K562 (cell line): ENCODE data around the gene BNIPL. TPM values are rescaled to one million over a fixed set of nuclear protein-coding genes. Genes with fewer than 3 reads are reported as not detected.

Experiments used
- CREB1 ChIP-seq, 2 experiments: sonication (generic) in 1 of 2; formaldehyde crosslinking in 1 of 2; IDR thresholded peaks; 2 replicates each; pipeline versions ENCODE4 v1.6.1 to v1.8.0; 2012 to 2022; ENCODE audit warnings: inconsistent platforms in 1 of 2, mild to moderate bottlenecking in 1 of 2, missing genetic modification reagents in 1 of 2, moderate library complexity in 1 of 2
- GATA2 ChIP-seq: sonication (generic); formaldehyde crosslinking; IDR thresholded peaks from 2 replicates; pipeline ENCODE4 v1.4.0; 2020; ENCODE audit warnings: mild to moderate bottlenecking, missing genetic modification reagents
- MAX ChIP-seq: sonication (generic); formaldehyde crosslinking; IDR thresholded peaks from 2 replicates; pipeline ENCODE4 v1.9.0; 2022; ENCODE audit warnings: mild to moderate bottlenecking, missing genetic modification reagents
- NCOA4 ChIP-seq: fragments of 450-650 bp; IDR thresholded peaks from 2 replicates; pipeline ENCODE4 v1.6.1; 2018; ENCODE audit warnings: mild to moderate bottlenecking; ENCODE audit not compliant: partially characterized antibody
- NR0B1 ChIP-seq: fragments of 450-650 bp; IDR thresholded peaks from one replicate; pipeline ENCODE4 v1.6.1; 2018; ENCODE audit warnings: mild to moderate bottlenecking, moderate library complexity; ENCODE audit not compliant: partially characterized antibody
- RBM15 ChIP-seq: fragments of 200-400 bp; formaldehyde crosslinking; IDR thresholded peaks from 2 replicates; pipeline ENCODE4 v1.6.1; 2018; ENCODE audit warnings: mild to moderate bottlenecking, low read length, moderate library complexity; ENCODE audit not compliant: insufficient read depth
- TAF7 ChIP-seq: fragments of 450-650 bp; IDR thresholded peaks from 2 replicates; pipeline ENCODE4 v1.6.1; 2016; ENCODE audit warnings: missing genetic modification characterization, missing compliant biosample characterization
- TBP ChIP-seq: optimal IDR thresholded peaks from 2 replicates; pipeline ENCODE3; 2011; ENCODE audit warnings: low read depth, low read length, improper control_type of control experiment
- TCF7 ChIP-seq: sonication (generic); IDR thresholded peaks from 2 replicates; pipeline ENCODE4 v1.6.1; 2016; ENCODE audit warnings: antibody characterized with exemption, borderline replicate concordance
- TEAD2 ChIP-seq: fragments of 450-650 bp; IDR thresholded peaks from 2 replicates; pipeline ENCODE4 v1.6.1; 2016; ENCODE audit warnings: missing genetic modification characterization, control low read depth, missing compliant biosample characterization
- ZBTB17 ChIP-seq: fragments of 450-650 bp; formaldehyde crosslinking; IDR thresholded peaks from 2 replicates; pipeline ENCODE4 v1.4.0; 2020; ENCODE audit warnings: mild to moderate bottlenecking
- ZFP36 ChIP-seq: fragments of 150-350 bp; IDR thresholded peaks from 2 replicates; pipeline ENCODE4 v1.6.1; 2018; ENCODE audit warnings: low read length, low read depth; ENCODE audit not compliant: partially characterized antibody
- ZNF232 ChIP-seq: sonication (generic); formaldehyde crosslinking; IDR thresholded peaks from 2 replicates; pipeline ENCODE4 v1.8.0; 2022; ENCODE audit warnings: mild to moderate bottlenecking, missing genetic modification reagents
- ZNF583 ChIP-seq: fragments of 250-450 bp; sonication (Bioruptor Pico); IDR thresholded peaks from 2 replicates; pipeline ENCODE4 v1.4.0; 2020
- ZNF644 ChIP-seq: fragments of 200-800 bp; sonication (Bioruptor generic); IDR thresholded peaks from 2 replicates; pipeline ENCODE4 v1.6.1; 2016; ENCODE audit warnings: low read depth, missing genetic modification characterization, missing compliant biosample characterization
- polyA plus RNA-seq, 8 experiments: library from polyadenylated mRNA; depleted of rRNA in 4 of 8; stranded (reverse) in 5 of 8; unstranded in 3 of 8; fragments of >200 nt; fragmentation: Nextera tagmentation in 2 of 8; fragmentation: Illumina TruSeq in 1 of 8; extraction: Ambion mirVana in 2 of 8; extraction: Trizol in 1 of 8; gene quantifications; 2 replicates each; pipeline versions ENCODE4 v1.2.1 to v1.2.3, GENCODE V29; 2011 to 2014; ENCODE audit warnings: inconsistent platforms in 1 of 8, missing spikeins in 1 of 8
- total RNA-seq, 7 experiments: library from RNA; depleted of rRNA in 6 of 7; stranded (reverse); fragments of >200 nt in 6 of 7; fragmentation: Illumina TruSeq in 2 of 7; extraction: Trizol in 2 of 7; gene quantifications; 2 replicates each; pipeline versions ENCODE4 v1.2.1 to v1.2.3, GENCODE V29; 2011 to 2021; ENCODE audit warnings: low replicate concordance in 1 of 7
- TF ChIP-seq, protein P1 (sequence below): fragments of 200-800 bp; sonication (Bioruptor generic); IDR thresholded peaks from 2 replicates; pipeline ENCODE4 v1.6.1; 2016; ENCODE audit warnings: missing genetic modification characterization, missing compliant biosample characterization
- TF ChIP-seq, protein P2 (sequence below): fragments of 250-450 bp; sonication (Bioruptor Pico); IDR thresholded peaks from 2 replicates; pipeline ENCODE4 v1.5.0; 2021
- TF ChIP-seq, protein P3 (sequence below): fragments of 450-650 bp; IDR thresholded peaks from 2 replicates; pipeline ENCODE4 v1.6.1; 2016; ENCODE audit warnings: borderline replicate concordance

BNIPL gene
- total and polyA plus RNA-seq, 9 of the 15 experiments (the other 6 are each of a cell fraction or from before 2014, with no cell fraction given), result 0.08 to 1.4 (median 0.68) TPM

DNA sequence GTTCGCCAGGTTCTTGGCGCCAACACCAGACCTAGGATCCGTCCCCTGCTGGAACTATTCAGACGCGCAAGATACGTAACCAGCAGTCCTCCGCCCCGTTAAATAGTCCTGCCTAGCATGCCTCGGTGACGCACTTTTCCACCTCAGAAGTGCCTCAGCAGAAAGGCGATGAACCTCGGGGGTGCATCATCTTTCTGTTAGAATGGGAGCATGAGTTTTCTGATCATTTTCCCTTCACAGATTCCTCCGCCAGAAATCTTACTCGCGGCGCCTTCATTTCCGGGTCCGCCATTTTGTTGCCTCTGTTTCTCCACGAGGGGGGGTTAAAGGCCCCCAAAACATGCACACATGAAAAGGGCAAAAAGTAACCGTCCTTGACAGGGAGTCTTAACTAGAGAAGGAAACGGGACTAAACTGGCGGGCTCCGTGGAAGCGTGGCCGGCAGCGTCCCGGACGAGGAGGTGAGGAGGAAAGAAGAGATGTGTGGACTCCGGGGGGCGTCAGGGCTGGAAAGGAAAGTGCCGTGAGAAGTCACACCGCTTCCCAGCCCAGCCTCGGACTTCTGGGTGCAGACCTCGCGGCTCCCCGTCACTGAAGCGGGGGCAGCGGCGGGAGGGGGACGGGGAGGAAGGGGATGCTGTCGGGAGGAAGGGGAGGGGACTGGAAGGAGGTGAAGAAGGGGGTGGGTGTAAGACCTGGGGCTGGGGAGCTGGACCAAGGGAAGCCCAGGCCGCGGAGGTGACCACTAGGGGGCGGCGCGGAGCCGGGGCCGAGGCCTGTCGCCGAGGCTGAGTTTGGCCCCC, 34.3 kb downstream of the BNIPL start, which contains the start of gene GABPB2 (continued):
- TF ChIP-seq, protein P1, sequence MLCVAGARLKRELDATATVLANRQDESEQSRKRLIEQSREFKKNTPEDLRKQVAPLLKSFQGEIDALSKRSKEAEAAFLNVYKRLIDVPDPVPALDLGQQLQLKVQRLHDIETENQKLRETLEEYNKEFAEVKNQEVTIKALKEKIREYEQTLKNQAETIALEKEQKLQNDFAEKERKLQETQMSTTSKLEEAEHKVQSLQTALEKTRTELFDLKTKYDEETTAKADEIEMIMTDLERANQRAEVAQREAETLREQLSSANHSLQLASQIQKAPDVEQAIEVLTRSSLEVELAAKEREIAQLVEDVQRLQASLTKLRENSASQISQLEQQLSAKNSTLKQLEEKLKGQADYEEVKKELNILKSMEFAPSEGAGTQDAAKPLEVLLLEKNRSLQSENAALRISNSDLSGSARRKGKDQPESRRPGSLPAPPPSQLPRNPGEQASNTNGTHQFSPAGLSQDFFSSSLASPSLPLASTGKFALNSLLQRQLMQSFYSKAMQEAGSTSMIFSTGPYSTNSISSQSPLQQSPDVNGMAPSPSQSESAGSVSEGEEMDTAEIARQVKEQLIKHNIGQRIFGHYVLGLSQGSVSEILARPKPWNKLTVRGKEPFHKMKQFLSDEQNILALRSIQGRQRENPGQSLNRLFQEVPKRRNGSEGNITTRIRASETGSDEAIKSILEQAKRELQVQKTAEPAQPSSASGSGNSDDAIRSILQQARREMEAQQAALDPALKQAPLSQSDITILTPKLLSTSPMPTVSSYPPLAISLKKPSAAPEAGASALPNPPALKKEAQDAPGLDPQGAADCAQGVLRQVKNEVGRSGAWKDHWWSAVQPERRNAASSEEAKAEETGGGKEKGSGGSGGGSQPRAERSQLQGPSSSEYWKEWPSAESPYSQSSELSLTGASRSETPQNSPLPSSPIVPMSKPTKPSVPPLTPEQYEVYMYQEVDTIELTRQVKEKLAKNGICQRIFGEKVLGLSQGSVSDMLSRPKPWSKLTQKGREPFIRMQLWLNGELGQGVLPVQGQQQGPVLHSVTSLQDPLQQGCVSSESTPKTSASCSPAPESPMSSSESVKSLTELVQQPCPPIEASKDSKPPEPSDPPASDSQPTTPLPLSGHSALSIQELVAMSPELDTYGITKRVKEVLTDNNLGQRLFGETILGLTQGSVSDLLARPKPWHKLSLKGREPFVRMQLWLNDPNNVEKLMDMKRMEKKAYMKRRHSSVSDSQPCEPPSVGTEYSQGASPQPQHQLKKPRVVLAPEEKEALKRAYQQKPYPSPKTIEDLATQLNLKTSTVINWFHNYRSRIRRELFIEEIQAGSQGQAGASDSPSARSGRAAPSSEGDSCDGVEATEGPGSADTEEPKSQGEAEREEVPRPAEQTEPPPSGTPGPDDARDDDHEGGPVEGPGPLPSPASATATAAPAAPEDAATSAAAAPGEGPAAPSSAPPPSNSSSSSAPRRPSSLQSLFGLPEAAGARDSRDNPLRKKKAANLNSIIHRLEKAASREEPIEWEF, result no peak; the same call in 1 of the 2 replicates
- TF ChIP-seq TBP, result peak; percentile 87
- TF ChIP-seq TEAD2 (tag), result 0 out of 2 replicates have a peak, but pooled peaks have one; percentile 40
- peak; percentile 27; the same call in 1 of the 2 replicates for TF ChIP-seq ZNF644 (tag)
- TF ChIP-seq, protein P2, sequence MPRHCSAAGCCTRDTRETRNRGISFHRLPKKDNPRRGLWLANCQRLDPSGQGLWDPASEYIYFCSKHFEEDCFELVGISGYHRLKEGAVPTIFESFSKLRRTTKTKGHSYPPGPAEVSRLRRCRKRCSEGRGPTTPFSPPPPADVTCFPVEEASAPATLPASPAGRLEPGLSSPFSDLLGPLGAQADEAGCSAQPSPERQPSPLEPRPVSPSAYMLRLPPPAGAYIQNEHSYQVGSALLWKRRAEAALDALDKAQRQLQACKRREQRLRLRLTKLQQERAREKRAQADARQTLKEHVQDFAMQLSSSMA (CRISPR knock-in tag), result no peak
- 0 out of 2 replicates have a peak, but pooled peaks have one; percentile 40 for TF ChIP-seq TCF7
- TF ChIP-seq TAF7 (tag), result peak; percentile 81
- TF ChIP-seq NR0B1, result no peak
- TF ChIP-seq RBM15, result no peak
- peak; percentile 75 for TF ChIP-seq MAX (CRISPR knock-in tag)
- TF ChIP-seq GATA2 (CRISPR knock-in tag), result no peak
- TF ChIP-seq, protein P3, sequence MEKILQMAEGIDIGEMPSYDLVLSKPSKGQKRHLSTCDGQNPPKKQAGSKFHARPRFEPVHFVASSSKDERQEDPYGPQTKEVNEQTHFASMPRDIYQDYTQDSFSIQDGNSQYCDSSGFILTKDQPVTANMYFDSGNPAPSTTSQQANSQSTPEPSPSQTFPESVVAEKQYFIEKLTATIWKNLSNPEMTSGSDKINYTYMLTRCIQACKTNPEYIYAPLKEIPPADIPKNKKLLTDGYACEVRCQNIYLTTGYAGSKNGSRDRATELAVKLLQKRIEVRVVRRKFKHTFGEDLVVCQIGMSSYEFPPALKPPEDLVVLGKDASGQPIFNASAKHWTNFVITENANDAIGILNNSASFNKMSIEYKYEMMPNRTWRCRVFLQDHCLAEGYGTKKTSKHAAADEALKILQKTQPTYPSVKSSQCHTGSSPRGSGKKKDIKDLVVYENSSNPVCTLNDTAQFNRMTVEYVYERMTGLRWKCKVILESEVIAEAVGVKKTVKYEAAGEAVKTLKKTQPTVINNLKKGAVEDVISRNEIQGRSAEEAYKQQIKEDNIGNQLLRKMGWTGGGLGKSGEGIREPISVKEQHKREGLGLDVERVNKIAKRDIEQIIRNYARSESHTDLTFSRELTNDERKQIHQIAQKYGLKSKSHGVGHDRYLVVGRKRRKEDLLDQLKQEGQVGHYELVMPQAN, result peak; percentile 79
- TF ChIP-seq NCOA4, result no peak
- peak; percentile 49; the same call in 1 of the 2 replicates for TF ChIP-seq ZBTB17
- TF ChIP-seq ZFP36, result no peak
- TF ChIP-seq ZNF583, result no peak
- no peak for TF ChIP-seq ZNF232 (CRISPR knock-in tag)
- TF ChIP-seq CREB1 (IDR thresholded peaks at IDR 0.05), result peak; percentile 84
- TF ChIP-seq CREB1 (CRISPR knock-in tag; IDR thresholded peaks at IDR 0.05), result peak; percentile 89
